GM12892 (cell line): ENCODE data around the gene DNAL4.

ENCODE experiments used
- DNase-seq: peaks from one replicate; pipeline ENCODE4 v3.0.0; 2011; ENCODE audit not compliant: insufficient read length
- FAIRE-seq: peaks from 2 replicates; lab custom pipeline; 2011; peaks lifted over from hg19 to GRCh38; lab: Jason Lieb, UNC
- POLR2A ChIP-seq: IDR thresholded peaks from 2 replicates; pipeline ENCODE4 v1.6.1; 2011; ENCODE audit warnings: low read depth, low read length, control low read depth
- POLR2AphosphoS5 ChIP-seq: IDR thresholded peaks from 2 replicates; pipeline ENCODE4 v1.6.1; 2011; ENCODE audit warnings: low read depth, low read length, control low read depth
- TAF1 ChIP-seq: IDR thresholded peaks from 2 replicates; pipeline ENCODE4 v1.6.1; 2011; ENCODE audit warnings: low read depth, mild to moderate bottlenecking, control low read depth, low read length, borderline replicate concordance

Gene DNAL4

GRCh38 chr22:38795569-38795968, 1.6 kb upstream of the DNAL4 start:
- TF ChIP-seq POLR2AphosphoS5 (no peak), TAF1 (no peak), POLR2A (no peak)
- DNase-seq (no peak), FAIRE-seq (no peak)

DNA sequence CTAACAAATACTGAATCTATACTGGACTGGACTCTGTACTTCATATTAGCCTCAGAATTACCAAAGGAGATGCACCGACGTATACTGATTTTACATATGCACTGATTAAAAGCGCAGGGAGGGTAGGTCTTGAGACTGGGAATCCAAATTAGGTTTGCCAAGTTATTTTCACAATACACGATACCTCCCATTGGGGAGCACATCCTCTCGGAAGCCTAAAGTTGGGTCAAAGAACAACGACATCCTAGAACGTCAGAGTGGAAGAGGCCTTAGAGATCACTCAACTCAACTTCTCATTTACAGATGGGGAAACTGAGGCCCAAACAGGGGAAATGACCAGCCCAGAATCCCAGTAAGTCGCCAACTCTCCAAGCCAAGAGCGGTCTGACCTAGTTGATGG, 626 bp downstream of the DNAL4 start:
- TF ChIP-seq POLR2AphosphoS5 (no peak), POLR2A (no peak), TAF1 (no peak)
- DNase-seq (no peak), FAIRE-seq (no peak)

DNA sequence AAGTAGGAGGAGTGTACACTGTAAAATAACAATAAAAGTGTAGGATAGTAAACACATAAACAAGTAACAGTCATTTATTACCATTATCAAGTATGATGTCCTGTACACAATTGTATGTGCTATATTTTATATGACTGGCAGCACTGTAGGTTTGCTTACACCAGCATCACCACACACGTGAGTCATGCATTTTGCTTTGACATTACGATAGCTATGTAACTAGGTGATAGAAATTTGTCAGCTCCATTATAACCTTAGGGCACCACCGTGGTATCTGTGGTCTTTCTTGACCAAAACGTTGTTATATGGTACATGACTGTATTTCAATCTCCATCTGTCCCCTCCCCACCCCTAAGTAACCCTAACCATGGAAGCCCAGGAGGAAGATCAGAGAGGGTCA, 1.1 kb downstream of the DNAL4 start:
- DNase-seq (no peak), FAIRE-seq (peak; percentile 30)
- TF ChIP-seq TAF1 (no peak), POLR2A (no peak), POLR2AphosphoS5 (no peak)

- FAIRE-seq (no peak), DNase-seq (no peak)
- TF ChIP-seq POLR2A (no peak), TAF1 (no peak), POLR2AphosphoS5 (no peak)
Measured at GRCh38 chr22:38789606-38790005, 4.3 kb downstream of the DNAL4 start.

- TF ChIP-seq POLR2AphosphoS5 (no peak), TAF1 (no peak), POLR2A (no peak)
- FAIRE-seq (no peak), DNase-seq (no peak)
Measured at GRCh38 chr22:38788846-38789245, 5.1 kb downstream of the DNAL4 start.

- no peak for FAIRE-seq
Measured at GRCh38 chr22:38788021-38788816, 5.7 kb downstream of the DNAL4 start.

GRCh38 chr22:38786631-38787030, 7.3 kb downstream of the DNAL4 start:
- TF ChIP-seq POLR2AphosphoS5 (no peak), POLR2A (no peak), TAF1 (no peak)
- DNase-seq: no peak
- FAIRE-seq: no peak

More at GRCh38 chr22:38788021-38788816, 5.7 kb downstream of the DNAL4 start:
- no peak for DNase-seq
- no peak for TF ChIP-seq POLR2A

GRCh38 chr22:38784856-38785255, 9.1 kb downstream of the DNAL4 start:
- no peak for DNase-seq
- no peak for FAIRE-seq
- TF ChIP-seq TAF1 (no peak), POLR2A (no peak), POLR2AphosphoS5 (no peak)

DNA sequence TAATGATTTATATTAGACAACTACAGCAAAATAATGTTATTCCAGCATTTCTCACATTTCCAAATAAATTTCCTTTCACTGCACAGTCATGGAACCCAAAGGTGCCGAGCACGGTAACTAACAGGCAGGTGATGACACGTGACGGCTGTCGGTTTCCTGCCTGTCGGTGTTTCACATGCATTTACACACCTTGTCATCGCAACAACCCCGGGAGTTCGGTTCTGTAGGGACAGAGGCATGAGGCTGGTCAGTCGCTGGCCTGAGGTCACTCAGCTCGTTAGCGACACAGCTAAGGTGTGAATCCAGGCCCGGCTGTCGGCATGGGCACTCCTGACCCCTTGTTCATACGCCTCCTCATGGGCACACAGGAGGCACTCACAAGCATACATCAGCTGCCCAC, 9.9 kb downstream of the DNAL4 start:
- no peak for FAIRE-seq
- no peak for TF ChIP-seq POLR2A
- TF ChIP-seq TAF1: no peak
- TF ChIP-seq POLR2AphosphoS5: no peak
- no peak for DNase-seq

DNA sequence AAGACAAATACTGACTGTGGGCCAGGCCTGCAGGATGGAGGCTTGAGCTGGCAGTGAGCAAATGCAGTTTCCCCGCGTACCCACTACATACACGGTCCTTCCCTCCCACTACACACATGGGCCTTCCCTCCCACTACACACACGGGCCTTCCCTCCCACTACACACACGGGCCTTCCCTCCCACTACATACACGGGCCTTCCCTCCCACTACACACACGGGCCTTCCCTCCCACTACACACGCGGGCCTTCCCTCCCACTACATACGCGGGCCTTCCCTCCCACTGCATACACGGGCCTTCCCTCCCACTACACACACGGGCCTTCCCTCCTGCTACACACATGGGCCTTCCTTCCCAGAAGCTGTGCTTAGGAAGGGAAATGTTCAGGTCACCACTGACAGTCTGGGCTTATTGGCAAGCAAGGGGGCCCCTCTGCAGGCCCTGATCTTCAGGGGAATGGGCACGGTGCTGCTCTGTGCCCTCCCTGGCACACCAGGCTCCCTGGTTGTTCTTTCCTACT, 10.8 kb downstream of the DNAL4 start:
- no peak for FAIRE-seq

DNA sequence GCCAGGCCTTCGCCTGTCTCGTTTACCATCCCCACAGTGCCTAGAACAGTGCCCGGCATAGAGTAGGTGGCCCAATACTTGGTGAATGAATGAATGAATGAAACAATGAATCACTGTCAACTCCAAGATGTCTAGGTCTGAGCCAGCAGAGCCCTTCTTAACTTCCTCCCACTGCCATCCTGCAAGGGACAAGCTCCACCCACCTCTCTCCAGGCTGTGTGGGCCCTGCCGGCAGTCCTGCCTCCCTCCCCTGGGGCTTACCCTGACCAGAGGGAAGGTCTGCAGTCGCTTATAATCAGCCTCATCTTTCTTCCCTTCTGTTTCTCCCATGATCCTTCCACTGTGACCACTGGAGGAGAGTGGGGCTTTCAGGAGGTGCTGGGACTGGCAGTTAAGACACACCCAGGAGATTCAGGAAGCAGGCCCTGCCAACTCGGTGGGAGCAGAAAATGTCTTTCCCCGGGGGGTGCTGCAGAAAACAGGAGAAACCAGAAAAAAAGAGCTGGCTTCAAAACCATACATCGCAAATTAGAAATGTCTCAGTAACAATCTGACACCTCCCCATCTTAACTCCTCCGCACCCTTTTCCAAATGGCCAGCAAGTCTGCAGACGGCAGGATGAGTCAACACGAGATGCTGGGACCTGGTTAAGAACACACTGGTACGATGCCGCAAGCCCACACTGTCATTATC, 11.4 kb downstream of the DNAL4 start:
- no peak for FAIRE-seq
- TF ChIP-seq POLR2A: no peak
- TF ChIP-seq TAF1: no peak
- TF ChIP-seq POLR2AphosphoS5: no peak
- no peak for DNase-seq

More for the DNA sequence above, 10.8 kb downstream of the DNAL4 start:
- DNase-seq: no peak
- no peak for TF ChIP-seq POLR2AphosphoS5

DNA sequence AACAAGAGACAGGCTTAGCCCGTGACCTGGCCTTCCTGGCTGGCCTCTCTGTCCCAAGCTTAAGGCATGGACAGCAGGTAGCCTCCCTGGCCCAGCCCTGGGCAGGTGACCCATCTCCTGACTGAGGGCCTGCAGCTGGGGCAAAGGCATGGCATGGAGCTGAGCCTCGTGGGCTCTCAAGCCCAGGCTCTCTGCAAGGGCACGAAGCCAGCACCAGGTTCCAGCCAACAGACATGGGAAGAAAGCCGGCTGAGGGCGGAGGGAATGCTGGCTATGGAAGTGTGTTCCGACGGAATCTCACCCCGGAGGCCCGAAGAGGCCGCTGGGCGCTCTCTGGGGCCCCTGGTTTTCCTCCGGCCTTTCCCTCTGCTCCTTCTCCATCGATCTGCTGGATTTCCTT, 12.9 kb downstream of the DNAL4 start:
- no peak for FAIRE-seq
- TF ChIP-seq POLR2AphosphoS5: no peak
- no peak for TF ChIP-seq TAF1
- TF ChIP-seq POLR2A: no peak
- DNase-seq: no peak

GRCh38 chr22:38777087-38777671, 16.8 kb downstream of the DNAL4 start:
- FAIRE-seq: no peak
- no peak for TF ChIP-seq TAF1
- no peak for TF ChIP-seq POLR2AphosphoS5
- no peak for TF ChIP-seq POLR2A
- no peak for DNase-seq
